Glomerular endothelial cell (primary cell): ENCODE results near the gene TCTN3. TPM values are rescaled to one million over a fixed set of nuclear protein-coding genes. Genes with fewer than 3 reads are reported as not detected.
"Not testable (repeated sequence)": the region's sequence is repeated elsewhere in the genome, so short reads cannot be mapped to it uniquely, and the experiment has no call there.

Source experiments
- DNase-seq: peaks from one replicate; pipeline ENCODE4 v3.0.0-alpha.2; 2011; ENCODE audit warnings: low read depth, low spot score; ENCODE audit errors: extremely low read depth
- total RNA-seq: library from RNA; depleted of rRNA; stranded (reverse); fragments of >200 nt; gene quantifications from 2 replicates; pipeline ENCODE4 v1.2.3, GENCODE V29; 2015

The TCTN3 gene
- total RNA-seq, 1 donor from 2014 or later = 43.8 TPM

- DNase-seq = no peak
Observed at GRCh38 chr10:95635319-95635733, 58.4 kb downstream of the TCTN3 start.

- no peak for DNase-seq
Observed at GRCh38 chr10:95628786-95629185, 64.9 kb downstream of the TCTN3 start.

- DNase-seq = no peak
Observed at GRCh38 chr10:95626500-95626899, 67.2 kb downstream of the TCTN3 start.

GRCh38 chr10:95620415-95620814 is 73.3 kb downstream of the TCTN3 start:
- DNase-seq = not testable (repeated sequence)

- no peak for DNase-seq
Observed at GRCh38 chr10:95618101-95618500, 75.6 kb downstream of the TCTN3 start.

GRCh38 chr10:95616446-95616845 is 77.3 kb downstream of the TCTN3 start:
- no peak for DNase-seq

Other genes with a start within 250 kb of the TCTN3 start
- gene SORBS1, start 132.6 kb downstream of the TCTN3 start, total RNA-seq = 4.2 and 4.7 TPM in 2 replicates
- gene ALDH18A1, start 37.2 kb downstream of the TCTN3 start, total RNA-seq = 71.4 and 78.2 TPM in 2 replicates
- 12.4 and 30.3 TPM in 2 replicates for gene ENTPD1, start 62.2 kb upstream of the TCTN3 start, total RNA-seq
- gene CC2D2B, start 214.0 kb upstream of the TCTN3 start, total RNA-seq = 0.47 TPM in 1 of 2 replicates, not detected in the other